Right atrium auricular region (tissue), 2 donors: Measurements from ENCODE around the gene RTTN. TPM values are rescaled to one million over a fixed set of nuclear protein-coding genes. Genes with fewer than 3 reads are reported as not detected.

Experiments used
- DNase-seq: peaks from one replicate; pipeline ENCODE4 v3.0.0-alpha.2; 2019; ENCODE audit warnings: low spot score
- H3K27ac ChIP-seq, 2 donors: fragments of 200-600 bp; sonication (generic); 1 replicate in 1 of 2; 2 replicates in 1 of 2; pipeline ENCODE4 v1.5.1; 2016 to 2019
- H3K27me3 ChIP-seq, 2 donors: fragments of 200-600 bp; sonication (generic); one replicate each; pipeline versions ENCODE4 v1.5.1 to v1.6.0; 2017 to 2019
- H3K36me3 ChIP-seq: fragments of 200-600 bp; sonication (generic); one replicate; pipeline ENCODE4 v1.5.1; 2016
- H3K4me1 ChIP-seq, 2 donors: fragments of 200-600 bp; sonication (generic); one replicate each; pipeline versions ENCODE4 v1.5.1 to v1.6.0; 2017 to 2019
- H3K4me3 ChIP-seq, 2 donors: fragments of 200-600 bp; sonication (generic); 1 replicate in 1 of 2; 2 replicates in 1 of 2; pipeline ENCODE4 v1.5.1; 2017 to 2019; ENCODE audit warnings: mild to moderate bottlenecking in 1 of 2, moderate library complexity in 1 of 2
- H3K9me3 ChIP-seq, 2 donors: fragments of 200-600 bp; sonication (generic); one replicate each; pipeline ENCODE4 v1.5.1; 2019
- total RNA-seq, 2 donors: library from RNA; depleted of rRNA; stranded (reverse); fragments of >200 nt; gene quantifications; one replicate each; pipeline ENCODE4 v1.1.0, GENCODE V29; 2016
- TF ChIP-seq, protein P1 (sequence below), 2 donors: fragments of 200-600 bp; sonication (generic); IDR thresholded peaks; one replicate each; pipeline ENCODE4 v1.5.1; 2019; ENCODE audit warnings: antibody characterized with exemption in 2 of 2

Gene RTTN
- total RNA-seq, 2 donors from 2014 or later: 6.3 to 8.0 TPM

DNA sequence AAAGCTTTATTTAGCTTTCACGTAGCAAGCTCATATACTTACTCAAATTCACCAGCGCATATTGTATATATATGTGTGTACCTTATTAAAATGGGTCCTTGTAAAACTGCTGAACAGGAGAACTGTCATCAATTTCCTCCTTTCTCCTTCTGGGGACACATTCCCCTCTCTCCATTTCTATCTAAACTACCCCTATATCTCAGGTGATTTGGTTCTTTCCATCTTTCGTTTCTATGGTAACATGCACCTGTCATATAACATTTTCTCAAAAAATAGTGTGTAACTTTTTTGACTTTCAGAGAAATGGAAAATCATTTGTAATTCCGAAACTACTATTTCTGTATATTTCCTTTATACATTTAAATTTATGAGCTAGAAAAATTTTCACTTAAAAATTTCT, 174.3 kb downstream of the RTTN start:
- no peak overlapping the region for H3K4me3 ChIP-seq
- TF ChIP-seq, protein P1, sequence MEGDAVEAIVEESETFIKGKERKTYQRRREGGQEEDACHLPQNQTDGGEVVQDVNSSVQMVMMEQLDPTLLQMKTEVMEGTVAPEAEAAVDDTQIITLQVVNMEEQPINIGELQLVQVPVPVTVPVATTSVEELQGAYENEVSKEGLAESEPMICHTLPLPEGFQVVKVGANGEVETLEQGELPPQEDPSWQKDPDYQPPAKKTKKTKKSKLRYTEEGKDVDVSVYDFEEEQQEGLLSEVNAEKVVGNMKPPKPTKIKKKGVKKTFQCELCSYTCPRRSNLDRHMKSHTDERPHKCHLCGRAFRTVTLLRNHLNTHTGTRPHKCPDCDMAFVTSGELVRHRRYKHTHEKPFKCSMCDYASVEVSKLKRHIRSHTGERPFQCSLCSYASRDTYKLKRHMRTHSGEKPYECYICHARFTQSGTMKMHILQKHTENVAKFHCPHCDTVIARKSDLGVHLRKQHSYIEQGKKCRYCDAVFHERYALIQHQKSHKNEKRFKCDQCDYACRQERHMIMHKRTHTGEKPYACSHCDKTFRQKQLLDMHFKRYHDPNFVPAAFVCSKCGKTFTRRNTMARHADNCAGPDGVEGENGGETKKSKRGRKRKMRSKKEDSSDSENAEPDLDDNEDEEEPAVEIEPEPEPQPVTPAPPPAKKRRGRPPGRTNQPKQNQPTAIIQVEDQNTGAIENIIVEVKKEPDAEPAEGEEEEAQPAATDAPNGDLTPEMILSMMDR (IDR thresholded peaks at IDR 0.05): no peak
- H3K27me3 ChIP-seq: no peaks in the 10 kb centered on the region
- DNase-seq: no peak
- H3K27ac ChIP-seq: no peak overlapping the region
- H3K36me3 ChIP-seq: peaks cover 4% of the 10 kb centered on the region
- no peaks in the 10 kb centered on the region for H3K4me1 ChIP-seq
- no peaks in the 10 kb centered on the region for H3K9me3 ChIP-seq

DNA sequence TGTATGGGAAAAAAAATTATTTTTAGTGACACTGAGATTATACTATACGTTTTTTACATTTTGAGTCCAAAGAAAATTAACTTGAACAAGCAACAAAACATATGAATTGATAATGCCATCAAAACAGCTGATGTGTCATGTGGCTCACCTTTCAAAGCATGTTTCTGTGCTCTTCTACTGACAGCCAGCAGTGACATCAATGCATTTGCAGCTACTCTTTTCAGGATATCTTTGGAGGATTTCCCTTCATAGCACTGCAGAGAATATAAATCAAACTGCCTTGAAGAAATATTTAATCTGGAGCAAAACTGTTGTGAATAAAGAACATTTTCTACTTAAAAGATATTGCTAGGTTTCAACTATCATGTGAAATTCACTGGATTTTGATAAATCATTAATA, 174.8 kb downstream of the RTTN start:
- H3K4me3 ChIP-seq: no peak overlapping the region
- no peaks in the 10 kb centered on the region for H3K27me3 ChIP-seq
- TF ChIP-seq, protein P1 (IDR thresholded peaks at IDR 0.05): no peak
- peaks cover 4% of the 10 kb centered on the region for H3K36me3 ChIP-seq
- H3K9me3 ChIP-seq: no peaks in the 10 kb centered on the region
- no peaks in the 10 kb centered on the region for H3K4me1 ChIP-seq
- no peak for DNase-seq
- no peak overlapping the region for H3K27ac ChIP-seq

DNA sequence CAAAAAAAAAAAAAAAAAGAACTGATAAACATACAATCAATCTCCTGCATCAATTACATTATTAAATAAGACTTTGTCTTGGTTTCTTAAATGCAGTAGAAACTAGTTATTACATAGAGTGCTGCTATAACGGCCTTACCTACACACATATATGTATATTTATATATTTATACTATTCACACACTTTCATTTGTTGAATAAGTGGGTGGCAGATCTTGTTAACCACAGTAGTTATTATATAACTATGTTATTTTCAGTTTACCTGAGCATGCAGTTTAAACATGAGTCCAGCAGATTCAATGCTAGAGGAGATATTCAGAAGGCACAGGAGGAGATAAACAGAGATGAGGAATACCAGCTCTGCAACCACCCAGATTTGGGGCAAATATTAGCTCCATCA, 176.3 kb downstream of the RTTN start:
- Histone ChIP-seq H3K27me3 (no peaks in the 10 kb centered on the region), H3K4me3 (no peak overlapping the region), H3K4me1 (no peaks in the 10 kb centered on the region), H3K9me3 (no peaks in the 10 kb centered on the region), H3K36me3 (peaks cover 7% of the 10 kb centered on the region), H3K27ac (no peak overlapping the region)
- TF ChIP-seq, protein P1 (IDR thresholded peaks at IDR 0.05): no peak
- DNase-seq: no peak

DNA sequence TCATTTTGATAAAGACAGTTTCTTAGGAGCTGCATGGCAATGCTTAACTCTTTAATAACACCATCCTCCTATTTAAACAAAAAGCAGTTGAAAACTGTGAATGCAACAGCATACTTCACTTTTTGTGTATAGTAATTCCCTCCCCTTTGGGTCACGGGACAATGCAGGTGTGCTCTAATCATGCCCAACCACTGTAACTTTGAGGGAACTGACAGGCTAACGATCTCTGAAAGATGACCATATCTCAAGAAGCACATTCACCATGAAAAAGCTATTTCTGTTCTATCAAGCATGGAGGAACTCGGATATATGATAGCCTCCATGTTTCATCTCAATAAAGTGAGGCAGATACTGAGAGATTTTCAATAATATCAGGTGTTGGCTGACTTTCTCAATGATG, 176.8 kb downstream of the RTTN start:
- no peak overlapping the region for H3K27ac ChIP-seq
- peaks cover 7% of the 10 kb centered on the region for H3K36me3 ChIP-seq
- H3K27me3 ChIP-seq: no peaks in the 10 kb centered on the region
- H3K4me1 ChIP-seq: no peaks in the 10 kb centered on the region
- no peak overlapping the region for H3K4me3 ChIP-seq
- DNase-seq: no peak
- TF ChIP-seq, protein P1 (IDR thresholded peaks at IDR 0.05): no peak
- H3K9me3 ChIP-seq: no peaks in the 10 kb centered on the region

DNA sequence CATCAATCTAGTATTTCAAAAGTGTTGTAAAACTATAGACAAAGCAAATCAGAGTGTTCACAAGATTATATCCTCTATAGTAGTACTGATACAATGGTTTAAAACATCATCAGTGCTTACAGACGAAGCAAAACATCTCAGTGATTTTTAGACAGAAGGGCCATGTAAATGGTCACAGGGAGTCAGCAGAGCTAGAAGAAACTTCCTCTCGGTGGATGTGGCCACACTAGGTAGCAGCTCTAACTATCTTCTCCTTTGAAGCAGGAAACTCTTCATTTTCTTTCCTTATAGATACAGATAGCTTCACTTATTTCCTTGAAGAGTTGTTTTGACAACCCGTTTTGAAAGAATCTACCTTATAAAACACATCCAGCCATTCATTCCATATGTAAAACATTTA, 177.4 kb downstream of the RTTN start:
- Histone ChIP-seq H3K4me1 (no peaks in the 10 kb centered on the region), H3K4me3 (no peak overlapping the region), H3K9me3 (no peaks in the 10 kb centered on the region), H3K27me3 (no peaks in the 10 kb centered on the region), H3K27ac (no peak overlapping the region), H3K36me3 (peaks cover 8% of the 10 kb centered on the region)
- no peak for DNase-seq
- TF ChIP-seq, protein P1 (IDR thresholded peaks at IDR 0.05): no peak

DNA sequence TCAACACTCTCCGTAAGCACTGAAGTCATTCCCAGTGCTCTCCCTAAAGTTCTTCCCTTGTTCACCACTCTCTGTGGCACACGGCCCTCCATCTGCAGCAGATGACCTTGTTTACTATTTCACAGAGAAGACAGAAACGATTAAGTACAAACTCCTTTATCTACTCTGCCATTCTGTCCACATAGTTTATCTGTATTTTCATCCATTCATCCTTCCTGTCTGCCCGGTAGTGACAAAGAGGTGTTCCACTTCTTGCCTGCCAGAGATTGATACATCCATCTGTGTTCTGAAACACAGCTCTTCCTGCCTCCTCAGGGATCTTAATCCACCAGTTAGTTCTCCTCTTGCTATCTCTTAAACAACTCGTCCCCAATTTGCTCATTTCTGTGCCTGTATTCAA, 179.9 kb downstream of the RTTN start:
- Histone ChIP-seq H3K4me1 (no peaks in the 10 kb centered on the region), H3K4me3 (no peak overlapping the region), H3K36me3 (peaks cover 10% of the 10 kb centered on the region), H3K27ac (no peak overlapping the region), H3K27me3 (no peaks in the 10 kb centered on the region), H3K9me3 (no peaks in the 10 kb centered on the region)
- DNase-seq: no peak
- TF ChIP-seq, protein P1 (IDR thresholded peaks at IDR 0.05): no peak
